Mammary epithelial cell (primary cell): ENCODE data around the gene COQ4.

Experiments used
- CTCF ChIP-seq, 2 donors: IDR thresholded peaks in 1 of 2; conservative IDR thresholded peaks in 1 of 2; 2 replicates each; pipeline ENCODE4 v1.5.1; 2011 to 2012; ENCODE audit warnings: inconsistent platforms in 2 of 2, low read length in 2 of 2, mild to moderate bottlenecking in 2 of 2, control low read depth in 1 of 2, low read depth in 1 of 2; ENCODE audit not compliant: insufficient read depth in 1 of 2; ENCODE audit errors: extremely low read depth in 1 of 2
- EZH2 ChIP-seq: IDR thresholded peaks from 2 replicates; pipeline ENCODE4 v1.6.1; 2012; ENCODE audit warnings: low read length, inconsistent platforms, borderline replicate concordance

- TF ChIP-seq CTCF (conservative IDR thresholded peaks at IDR 0.05 in 1 of 2, IDR thresholded peaks at IDR 0.05 in 1 of 2; ENCODE audit: extremely low read depth in 1 of 2, insufficient read depth in 1 of 2, low read depth in 1 of 2, low read length in 2 of 2) = no peak
- TF ChIP-seq EZH2 = no peak
Observed at GRCh38 chr9:128342971-128343680, 20.5 kb downstream of the COQ4 start.
